Esophagus mucosa (tissue), 1 donor: ENCODE data around the gene GPANK1. TPM values are rescaled to one million over a fixed set of nuclear protein-coding genes. Genes with fewer than 3 reads are reported as not detected.
A peak's percentile ranks its signal among the peaks of the same experiment; 100 is the strongest.

ENCODE experiments used
- ATAC-seq: fragments of 200-7000 bp; cut with Tn5 transposase; one replicate; pipeline ENCODE4 v1.9.1; 2020
- total RNA-seq: library from RNA; stranded (reverse); gene quantifications from one replicate; pipeline ENCODE4 v1.2.4, GENCODE V29; 2023
- donor health status: DM: yes; HTN: yes; CAD: no.

Gene GPANK1
- total RNA-seq, 1 donor from 2014 or later, result 8.2 TPM

GRCh38 chr6:31661262-31662123 lies 3.3 kb downstream of the GPANK1 start:
- ATAC-seq, result no peak

GRCh38 chr6:31660381-31661261 lies 4.2 kb downstream of the GPANK1 start, which contains the start of gene C6orf47:
TSS of gene C6orf47 (minus strand) at chr6:31660778. CDS start at chr6:31659947, 831 bp downstream.
- peak; percentile 68 for ATAC-seq

- peak; percentile 63 for ATAC-seq
Measured at GRCh38 chr6:31659649-31660380, 5.0 kb downstream of the GPANK1 start.

GRCh38 chr6:31658983-31659648 lies 5.7 kb downstream of the GPANK1 start:
- no peak for ATAC-seq

GRCh38 chr6:31658158-31658688 lies 6.6 kb downstream of the GPANK1 start:
- ATAC-seq, result no peak

GRCh38 chr6:31657406-31658157 lies 7.2 kb downstream of the GPANK1 start:
- ATAC-seq, result no peak

GRCh38 chr6:31655349-31656237 lies 9.2 kb downstream of the GPANK1 start, which contains the start of gene APOM:
TSS of gene APOM (plus strand) at chr6:31655894. CDS start at chr6:31655967, 73 bp downstream.
- ATAC-seq, result no peak

GRCh38 chr6:31654574-31655348 lies 10.0 kb downstream of the GPANK1 start:
- no peak for ATAC-seq

- ATAC-seq, result peak; percentile 66
Measured at GRCh38 chr6:31652925-31653724, 11.7 kb downstream of the GPANK1 start.

- peak; percentile 74 for ATAC-seq
Measured at GRCh38 chr6:31651602-31652191, 13.1 kb downstream of the GPANK1 start.

- ATAC-seq, result no peak
Measured at GRCh38 chr6:31645325-31645724, 19.5 kb downstream of the GPANK1 start.

- ATAC-seq, result no peak
Measured at GRCh38 chr6:31643818-31644454, 20.9 kb downstream of the GPANK1 start.

- ATAC-seq, result no peak
Measured at GRCh38 chr6:31642798-31643570, 21.8 kb downstream of the GPANK1 start.

- ATAC-seq, result no peak
Measured at GRCh38 chr6:31641370-31641769, 23.4 kb downstream of the GPANK1 start.

GRCh38 chr6:31640612-31641011 lies 24.2 kb downstream of the GPANK1 start:
- no peak for ATAC-seq

- ATAC-seq, result no peak
Measured at GRCh38 chr6:31639449-31639861, 25.3 kb downstream of the GPANK1 start.
